Ovary (tissue), 9 donors: Measurements from ENCODE around the gene FBXL17. TPM values are rescaled to one million over a fixed set of nuclear protein-coding genes. Genes with fewer than 3 reads are reported as not detected.

Source experiments
- DNase-seq, 5 donors: peaks; one replicate each; pipeline ENCODE4 v3.0.0-alpha.2; 2019 to 2020
- H3K27ac ChIP-seq, 2 donors: fragments of 200-600 bp; one replicate each; pipeline versions ENCODE4 v1.5.1 to v1.8.0; 2019 to 2022
- H3K27me3 ChIP-seq: fragments of 200-600 bp; one replicate; pipeline ENCODE4 v1.8.0; 2022
- H3K36me3 ChIP-seq: fragments of 200-600 bp; sonication (generic); one replicate; pipeline ENCODE4 v1.5.1; 2019
- H3K4me1 ChIP-seq: one replicate; pipeline ENCODE4 v1.8.1; 2013; ENCODE audit warnings: mild to moderate bottlenecking, moderate library complexity; ENCODE audit not compliant: insufficient read depth
- H3K4me3 ChIP-seq: fragments of 200-600 bp; sonication (generic); one replicate; pipeline ENCODE4 v1.5.1; 2017
- H3K9me3 ChIP-seq, 2 donors: fragments of 200-600 bp in 1 of 2; sonication (generic) in 1 of 2; one replicate each; pipeline versions ENCODE4 v1.5.1 to v1.8.1; 2013 to 2019; ENCODE audit warnings: mild to moderate bottlenecking in 1 of 2, moderate library complexity in 1 of 2
- CTCF ChIP-seq, 3 donors: fragments of 450-650 bp in 2 of 3; fragments of 200-600 bp in 1 of 3; IDR thresholded peaks; one replicate each; pipeline versions ENCODE4 v1.5.1 to v1.8.0; 2016 to 2022; ENCODE audit warnings: antibody characterized with exemption in 3 of 3, mild to moderate bottlenecking in 1 of 3
- EP300 ChIP-seq: sonication (generic); formaldehyde crosslinking; IDR thresholded peaks from one replicate; pipeline ENCODE4 v1.6.1; 2017; ENCODE audit warnings: antibody characterized with exemption
- POLR2A ChIP-seq: fragments of 450-650 bp; IDR thresholded peaks from one replicate; pipeline ENCODE4 v1.6.1; 2017; ENCODE audit warnings: antibody characterized with exemption, mild to moderate bottlenecking, moderate library complexity
- WGBS, 3 donors: extraction: QIAGEN DNeasy Blood & Tissue Kit in 1 of 3; methylation state at CpG; one replicate each; pipeline versions ENCODE4 v1.1.5 to v1.1.7; 2013 to 2017; 5-methylcytosine and 5-hydroxymethylcytosine counted together
- intact Hi-C, 4 donors: fragments of 100-400 bp; cut with DNase I; formaldehyde crosslinking; loops; one replicate each; pipeline versions ENCODE4 v1.11.0 to v1.15.1; 2022 to 2023
- polyA plus RNA-seq, 2 donors: library from polyadenylated mRNA; stranded (reverse); fragments of 200-250 nt in 1 of 2; fragments of 350-450 nt in 1 of 2; fragmentation: Illumina TruSeq in 1 of 2; extraction: RNeasy Lipid Tissue Mini Kit (QIAGEN cat#74804) in 1 of 2; gene quantifications; one replicate each; pipeline ENCODE4 v1.2.3, GENCODE V29; 2013 to 2014
- total RNA-seq, 7 donors: library from RNA; depleted of rRNA in 2 of 7; stranded (reverse); fragments of >200 nt in 2 of 7; fragmentation: NEBNext Ultra II Directional in 3 of 7; extraction: Animal tissue kit (Norgen Biotek cat#: 25700) in 3 of 7; gene quantifications; one replicate each; pipeline versions ENCODE4 v1.1.0 to v1.2.4, GENCODE V29; 2016 to 2023
- donor health status: DM: no; HTN: no; CAD: no; lungs with moderate emphysema.
- donor health status: DM: no; HTN: no; CAD: no.
- donor health status: Bipolar disorder and iron deficiency.
- donor health status: DM: yes; HTN: yes; CAD: no.
- donor health status: DM: no; HTN: no; CAD: no.
- donor health status: DM: yes; HTN: yes; CAD: no.

FBXL17 gene
- total and polyA plus RNA-seq, 9 donors = 6.8 to 20.4 (median 15.9) TPM

GRCh38 chr5:107926121-107926520 lies 455.8 kb downstream of the FBXL17 start:
- no peaks in the 10 kb centered on the region for H3K36me3 ChIP-seq
- H3K27me3 ChIP-seq = no peaks in the 10 kb centered on the region
- no peaks in the 10 kb centered on the region for H3K4me1 ChIP-seq
- TF ChIP-seq CTCF (IDR thresholded peaks at IDR 0.05) = no peak
- TF ChIP-seq EP300 = no peak
- TF ChIP-seq POLR2A = no peak
- no peak for DNase-seq
- intact Hi-C loops = no loop called here
- no peaks in the 10 kb centered on the region for H3K9me3 ChIP-seq
- H3K4me3 ChIP-seq = no peak overlapping the region
- 44 to 79% (median 60%) methylated on average over 1 of the region's 1 CpG for WGBS, 3 donors
- no peak overlapping the region for H3K27ac ChIP-seq

- DNase-seq = no peak
- H3K4me1 ChIP-seq = no peaks in the 10 kb centered on the region
- no peak overlapping the region for H3K4me3 ChIP-seq
- intact Hi-C loops = no loop called here
- no peak overlapping the region for H3K27ac ChIP-seq
- H3K27me3 ChIP-seq = no peaks in the 10 kb centered on the region
- no peak for TF ChIP-seq POLR2A
- TF ChIP-seq CTCF (IDR thresholded peaks at IDR 0.05) = no peak
- TF ChIP-seq EP300 = no peak
- 71 to 83% (median 72%) methylated on average over 4 of the region's 4 CpGs for WGBS, 3 donors
- H3K36me3 ChIP-seq = no peaks in the 10 kb centered on the region
- no peaks in the 10 kb centered on the region for H3K9me3 ChIP-seq
Observed at GRCh38 chr5:107925200-107925599, 456.7 kb downstream of the FBXL17 start.

- 88 to 93% (median 90%) methylated on average over 6 of the region's 6 CpGs for WGBS, 3 donors
- Histone ChIP-seq H3K9me3 (no peaks in the 10 kb centered on the region), H3K27ac (no peak overlapping the region), H3K27me3 (no peaks in the 10 kb centered on the region), H3K4me1 (no peaks in the 10 kb centered on the region), H3K4me3 (no peak overlapping the region), H3K36me3 (no peaks in the 10 kb centered on the region)
- DNase-seq = no peak
- no peak for TF ChIP-seq POLR2A
- intact Hi-C loops = no loop called here
Observed at GRCh38 chr5:107919969-107920368, 461.9 kb downstream of the FBXL17 start.

- intact Hi-C loops = no loop called here
- Histone ChIP-seq H3K4me3 (no peak overlapping the region), H3K27me3 (no peaks in the 10 kb centered on the region), H3K9me3 (no peaks in the 10 kb centered on the region), H3K27ac (no peak overlapping the region), H3K36me3 (no peaks in the 10 kb centered on the region), H3K4me1 (no peaks in the 10 kb centered on the region)
- 93 to 99% (median 96%) methylated on average over 4 of the region's 4 CpGs for WGBS, 3 donors
- TF ChIP-seq POLR2A (no peak), EP300 (no peak), CTCF (IDR thresholded peaks at IDR 0.05) (no peak)
- no peak for DNase-seq
Observed at GRCh38 chr5:107919361-107919760, 462.5 kb downstream of the FBXL17 start.

GRCh38 chr5:107917983-107918382 lies 463.9 kb downstream of the FBXL17 start:
- TF ChIP-seq CTCF (IDR thresholded peaks at IDR 0.05) (no peak), POLR2A (no peak), EP300 (no peak)
- Histone ChIP-seq H3K36me3 (no peaks in the 10 kb centered on the region), H3K4me3 (no peak overlapping the region), H3K9me3 (no peaks in the 10 kb centered on the region), H3K27me3 (no peaks in the 10 kb centered on the region), H3K4me1 (no peaks in the 10 kb centered on the region), H3K27ac (no peak overlapping the region)
- WGBS, 3 donors = 63 to 67% (median 67%) methylated on average over 3 of the region's 3 CpGs
- intact Hi-C loops = no loop called here
- no peak for DNase-seq
